Loucy (cell line): ENCODE results near the gene RPAP2.

ENCODE experiments used
- CTCF ChIP-seq: fragments of 200-600 bp; sonication (generic); conservative IDR thresholded peaks from 2 replicates; pipeline ENCODE4 v1.5.1; 2014; ENCODE audit warnings: mild to moderate bottlenecking, antibody characterized with exemption, low read length
- EZH2phosphoT487 ChIP-seq: fragments of 200-600 bp; IDR thresholded peaks from 2 replicates; pipeline ENCODE4 v1.6.1; 2018; ENCODE audit warnings: antibody characterized with exemption, mild to moderate bottlenecking, moderate library complexity, borderline replicate concordance

GRCh38 chr1:92425617-92426016, 126.8 kb downstream of the RPAP2 start:
- TF ChIP-seq CTCF: no peak
- TF ChIP-seq EZH2phosphoT487: no peak
